Measurements from ENCODE around the gene NEURL3.

NEURL3 gene

DNA sequence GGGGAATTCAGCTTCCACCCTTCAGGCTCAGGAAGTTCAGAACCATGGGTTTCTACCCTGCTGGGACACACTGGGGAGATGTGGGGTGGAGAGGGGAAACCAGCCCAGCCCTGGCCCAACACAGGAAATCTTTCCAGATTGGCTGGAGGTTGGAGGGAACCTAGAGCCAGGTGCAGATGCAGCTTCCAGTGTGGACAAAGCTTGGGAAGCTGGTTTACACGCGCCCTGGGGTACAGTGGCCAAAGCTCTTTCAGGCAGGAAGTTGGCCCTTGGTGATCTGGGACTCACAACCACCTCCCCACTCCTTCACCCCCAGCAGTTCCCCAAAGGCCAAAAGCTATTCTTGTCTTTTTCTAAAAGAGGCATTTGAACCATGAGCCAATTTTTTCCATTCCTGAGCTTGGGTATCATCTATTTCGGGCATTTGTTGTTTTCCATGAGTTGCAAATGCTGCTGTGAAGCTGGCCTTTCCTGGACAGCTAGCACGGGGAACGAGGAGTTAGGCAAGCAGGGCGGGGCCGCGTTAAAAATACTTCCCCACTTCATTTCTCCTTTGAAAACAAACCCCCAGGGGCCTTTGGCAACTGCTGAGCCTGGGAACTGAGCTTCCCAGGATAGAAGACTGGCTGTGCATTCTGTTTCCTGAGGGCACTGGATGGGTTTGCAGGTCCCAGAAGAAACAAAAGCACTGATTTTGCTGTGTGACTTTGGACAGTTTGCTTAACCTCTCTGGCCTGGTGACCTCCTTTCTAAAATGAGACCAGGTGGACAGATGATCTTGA lies 28.3 kb upstream of the NEURL3 start:
- Mint-ChIP-seq H3K36me3 (ENCODE audit: low read depth) (no peaks in the 10 kb centered on the region), H3K27ac (no peak overlapping the region), H3K4me3 (no peak overlapping the region), H3K9me3 (no peaks in the 10 kb centered on the region), H3K27me3 (ENCODE audit: low read depth, poor library complexity) (peaks cover 13% of the 10 kb centered on the region), H3K4me1 (peaks cover 65% of the 10 kb centered on the region)
- DNase-seq: no peak
- TF ChIP-seq, protein P1, sequence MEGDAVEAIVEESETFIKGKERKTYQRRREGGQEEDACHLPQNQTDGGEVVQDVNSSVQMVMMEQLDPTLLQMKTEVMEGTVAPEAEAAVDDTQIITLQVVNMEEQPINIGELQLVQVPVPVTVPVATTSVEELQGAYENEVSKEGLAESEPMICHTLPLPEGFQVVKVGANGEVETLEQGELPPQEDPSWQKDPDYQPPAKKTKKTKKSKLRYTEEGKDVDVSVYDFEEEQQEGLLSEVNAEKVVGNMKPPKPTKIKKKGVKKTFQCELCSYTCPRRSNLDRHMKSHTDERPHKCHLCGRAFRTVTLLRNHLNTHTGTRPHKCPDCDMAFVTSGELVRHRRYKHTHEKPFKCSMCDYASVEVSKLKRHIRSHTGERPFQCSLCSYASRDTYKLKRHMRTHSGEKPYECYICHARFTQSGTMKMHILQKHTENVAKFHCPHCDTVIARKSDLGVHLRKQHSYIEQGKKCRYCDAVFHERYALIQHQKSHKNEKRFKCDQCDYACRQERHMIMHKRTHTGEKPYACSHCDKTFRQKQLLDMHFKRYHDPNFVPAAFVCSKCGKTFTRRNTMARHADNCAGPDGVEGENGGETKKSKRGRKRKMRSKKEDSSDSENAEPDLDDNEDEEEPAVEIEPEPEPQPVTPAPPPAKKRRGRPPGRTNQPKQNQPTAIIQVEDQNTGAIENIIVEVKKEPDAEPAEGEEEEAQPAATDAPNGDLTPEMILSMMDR (IDR thresholded peaks at IDR 0.05): no peak

DNA sequence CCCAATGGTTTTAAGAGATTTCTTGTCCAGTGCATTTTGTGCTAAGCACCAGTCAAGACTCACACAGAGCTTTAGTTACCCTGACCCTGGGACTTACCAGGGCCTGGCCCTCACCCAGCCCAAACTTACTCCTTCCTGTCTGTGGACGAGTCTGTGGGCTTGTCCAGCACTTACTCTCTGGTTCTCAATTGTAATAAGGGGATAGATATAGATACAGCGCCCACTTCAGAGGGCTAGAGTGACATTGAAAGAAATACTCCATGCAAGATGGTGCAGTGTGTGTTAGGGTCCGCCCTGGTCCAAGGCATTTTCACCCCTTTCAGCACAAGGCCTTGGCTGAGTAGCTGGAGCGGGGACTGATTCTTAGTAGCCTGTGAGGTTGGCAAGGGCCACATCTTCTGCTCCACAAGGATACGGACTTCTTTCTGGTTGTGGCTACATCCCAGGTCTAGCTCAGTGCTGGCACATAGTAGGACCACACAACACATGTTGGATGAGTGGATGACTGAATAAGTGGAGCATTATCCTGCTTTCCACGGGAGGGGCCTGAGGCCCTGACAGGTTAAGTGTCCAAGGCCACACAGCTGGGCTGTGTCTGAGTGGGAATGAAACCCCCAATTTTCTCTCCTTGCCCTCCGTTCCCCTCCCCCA lies 27.6 kb upstream of the NEURL3 start:
- Mint-ChIP-seq H3K9me3 (no peaks in the 10 kb centered on the region), H3K27me3 (ENCODE audit: low read depth, poor library complexity) (peaks cover 6% of the 10 kb centered on the region), H3K27ac (no peak overlapping the region), H3K4me3 (no peak overlapping the region), H3K36me3 (ENCODE audit: low read depth) (no peaks in the 10 kb centered on the region), H3K4me1 (peaks cover 71% of the 10 kb centered on the region)
- TF ChIP-seq, protein P1 (IDR thresholded peaks at IDR 0.05): no peak
- no peak for DNase-seq

DNA sequence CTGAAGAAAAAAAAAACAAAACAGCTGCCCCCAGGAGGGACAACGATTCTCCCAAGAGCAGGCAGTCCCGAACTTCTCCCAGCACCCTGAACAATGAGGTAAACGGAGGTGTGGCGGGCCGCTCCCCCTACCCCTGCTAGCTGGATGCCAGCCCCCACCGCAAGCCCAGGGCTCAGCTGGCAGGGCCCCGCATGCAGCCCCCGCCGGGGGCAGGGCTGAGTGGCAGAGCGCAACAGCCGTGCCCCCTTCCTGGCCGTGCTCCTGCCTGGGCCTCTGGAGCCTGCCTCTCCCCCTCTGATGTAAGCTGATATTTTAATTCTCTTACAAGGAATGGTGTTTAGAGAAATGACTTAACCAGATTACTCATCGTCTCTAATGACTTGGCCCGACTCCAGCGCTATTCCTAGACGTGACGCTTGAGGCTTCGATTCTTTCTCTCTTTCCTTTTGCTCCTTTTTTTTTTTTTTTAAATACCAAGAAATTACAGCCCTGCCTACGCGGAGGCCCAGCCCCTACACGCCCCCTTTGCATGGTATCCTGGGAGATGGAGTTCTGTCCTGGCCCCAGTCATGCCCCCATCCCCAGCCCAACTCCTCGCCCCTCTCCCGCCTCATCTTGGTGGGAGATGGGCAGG lies 26.8 kb upstream of the NEURL3 start:
- no peaks in the 10 kb centered on the region for H3K27me3 Mint-ChIP-seq (ENCODE audit: low read depth, poor library complexity)

DNA sequence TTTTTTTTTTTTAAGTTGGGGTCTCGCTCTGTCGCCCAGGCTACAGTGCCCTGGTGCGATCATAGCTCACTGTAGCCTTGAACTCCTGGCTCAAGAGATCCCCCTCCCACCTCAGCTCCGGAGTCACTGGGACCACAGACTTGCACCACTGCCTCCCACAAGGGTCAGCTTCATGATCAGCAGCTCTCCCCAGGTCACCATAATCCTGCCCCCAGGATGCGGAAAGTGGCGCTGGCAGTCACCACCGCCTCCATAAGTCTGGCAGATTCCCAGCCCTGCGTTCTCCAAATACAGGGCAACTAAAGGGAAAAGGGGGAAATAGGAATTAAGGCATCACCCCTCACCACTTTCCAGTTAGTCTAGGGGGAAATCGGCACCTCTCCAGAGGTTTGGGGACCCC lies 26.2 kb upstream of the NEURL3 start:
- H3K27me3 Mint-ChIP-seq (ENCODE audit: low read depth, poor library complexity): no peaks in the 10 kb centered on the region

More for the DNA sequence above, 26.8 kb upstream of the NEURL3 start:
- Mint-ChIP-seq H3K36me3 (ENCODE audit: low read depth) (no peaks in the 10 kb centered on the region), H3K4me1 (peaks cover 75% of the 10 kb centered on the region), H3K4me3 (peak overlapping the region; percentile 80), H3K9me3 (no peaks in the 10 kb centered on the region), H3K27ac (peak overlapping the region; percentile 87)
- peak; percentile 55 for DNase-seq
- TF ChIP-seq, protein P1 (IDR thresholded peaks at IDR 0.05): no peak

DNA sequence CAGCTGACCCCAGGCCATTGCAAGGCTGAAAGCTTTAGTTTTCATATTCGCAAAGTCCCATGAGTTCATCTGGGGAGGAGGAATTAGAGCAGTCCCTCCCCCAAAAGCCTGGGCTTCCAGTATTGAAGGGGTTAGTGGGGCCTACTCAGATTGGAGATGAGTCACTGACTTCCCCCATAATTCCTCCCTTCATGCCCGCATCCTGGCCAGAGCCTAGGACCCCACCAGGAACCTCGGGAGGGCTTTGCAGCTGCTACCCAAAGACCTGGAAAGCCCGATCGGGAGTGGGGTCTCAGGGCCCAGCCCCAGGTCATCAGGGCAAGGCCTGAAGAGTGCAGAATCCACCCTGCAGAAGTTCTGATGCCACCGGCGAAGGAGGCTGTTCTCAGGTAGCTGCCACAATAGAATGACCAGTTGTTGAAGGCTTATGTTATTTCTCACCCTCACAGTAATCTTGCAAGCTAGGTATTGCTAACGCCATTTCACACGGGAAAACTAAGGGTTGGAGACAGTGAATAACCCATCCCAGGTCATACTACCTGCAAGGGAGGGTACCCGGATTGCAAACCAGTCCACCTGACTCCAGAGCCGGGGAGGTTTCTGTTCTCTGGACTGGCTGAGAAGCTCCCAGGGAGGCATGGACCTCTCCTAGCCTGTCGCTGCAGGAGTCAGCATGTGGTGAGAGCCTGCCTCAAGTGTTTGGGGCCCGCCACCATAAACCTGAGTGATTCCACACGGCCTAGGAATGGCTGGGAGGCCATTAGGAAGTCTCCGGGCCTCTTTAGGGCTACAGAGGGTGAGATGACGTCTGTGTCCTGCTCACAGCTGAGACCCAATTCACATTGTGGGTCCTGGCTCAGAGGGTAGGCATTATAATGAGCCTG lies 25.6 kb upstream of the NEURL3 start:
- Mint-ChIP-seq H3K4me3 (no peak overlapping the region), H3K36me3 (ENCODE audit: low read depth) (no peaks in the 10 kb centered on the region), H3K9me3 (no peaks in the 10 kb centered on the region), H3K27ac (no peak overlapping the region), H3K4me1 (peaks cover 73% of the 10 kb centered on the region), H3K27me3 (ENCODE audit: low read depth, poor library complexity) (peaks cover 4% of the 10 kb centered on the region)
- DNase-seq: no peak
- TF ChIP-seq, protein P1 (IDR thresholded peaks at IDR 0.05): no peak

More for the DNA sequence above, 26.2 kb upstream of the NEURL3 start:
- H3K27ac Mint-ChIP-seq: no peak overlapping the region
- TF ChIP-seq, protein P1 (IDR thresholded peaks at IDR 0.05): no peak
- no peaks in the 10 kb centered on the region for H3K9me3 Mint-ChIP-seq
- DNase-seq: no peak
- no peaks in the 10 kb centered on the region for H3K36me3 Mint-ChIP-seq (ENCODE audit: low read depth)
- peak overlapping the region; percentile 80 for H3K4me3 Mint-ChIP-seq
- peaks cover 80% of the 10 kb centered on the region for H3K4me1 Mint-ChIP-seq
